ENCODE results near the gene SURF1. TPM values are rescaled to one million over a fixed set of nuclear protein-coding genes. Genes with fewer than 3 reads are reported as not detected.

SURF1 gene
- total and polyA plus RNA-seq, 2 donors (not counting 1 experiment from before 2014, with no cell fraction given), result 44.1 to 54.5 TPM

- ATAC-seq (ENCODE audit: low read depth) (no peak), DNase-seq (no peak)
- H3K27me3 Mint-ChIP-seq, result peaks cover 4% of the 10 kb centered on the region
- TF ChIP-seq, protein P1, sequence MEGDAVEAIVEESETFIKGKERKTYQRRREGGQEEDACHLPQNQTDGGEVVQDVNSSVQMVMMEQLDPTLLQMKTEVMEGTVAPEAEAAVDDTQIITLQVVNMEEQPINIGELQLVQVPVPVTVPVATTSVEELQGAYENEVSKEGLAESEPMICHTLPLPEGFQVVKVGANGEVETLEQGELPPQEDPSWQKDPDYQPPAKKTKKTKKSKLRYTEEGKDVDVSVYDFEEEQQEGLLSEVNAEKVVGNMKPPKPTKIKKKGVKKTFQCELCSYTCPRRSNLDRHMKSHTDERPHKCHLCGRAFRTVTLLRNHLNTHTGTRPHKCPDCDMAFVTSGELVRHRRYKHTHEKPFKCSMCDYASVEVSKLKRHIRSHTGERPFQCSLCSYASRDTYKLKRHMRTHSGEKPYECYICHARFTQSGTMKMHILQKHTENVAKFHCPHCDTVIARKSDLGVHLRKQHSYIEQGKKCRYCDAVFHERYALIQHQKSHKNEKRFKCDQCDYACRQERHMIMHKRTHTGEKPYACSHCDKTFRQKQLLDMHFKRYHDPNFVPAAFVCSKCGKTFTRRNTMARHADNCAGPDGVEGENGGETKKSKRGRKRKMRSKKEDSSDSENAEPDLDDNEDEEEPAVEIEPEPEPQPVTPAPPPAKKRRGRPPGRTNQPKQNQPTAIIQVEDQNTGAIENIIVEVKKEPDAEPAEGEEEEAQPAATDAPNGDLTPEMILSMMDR (IDR thresholded peaks at IDR 0.05), result no peak
- no peak for TF ChIP-seq EZH2 (IDR thresholded peaks at IDR 0.05; ENCODE audit: borderline replicate concordance, insufficient read depth, low read depth, low read length, poor library complexity, severe bottlenecking)
- H3K4me3 Mint-ChIP-seq, result no peak overlapping the region
- Histone ChIP-seq H4K20me1 (ENCODE audit: control insufficient read depth, insufficient read depth, low read length, poor library complexity, severe bottlenecking) (no peaks in the 10 kb centered on the region), H3K4me1 (ENCODE audit: control insufficient read depth in 2 of 2, insufficient read depth in 2 of 2, low read length in 2 of 2) (no peaks in the 10 kb centered on the region), H3K4me2 (replicated peaks; ENCODE audit: low read depth, low read length, poor library complexity, severe bottlenecking) (no peak overlapping the region), H3K79me2 (ENCODE audit: control insufficient read depth, insufficient read depth, low read length) (no peaks in the 10 kb centered on the region), H3K36me3 (replicated peaks in 1 of 2; ENCODE audit: control extremely low read depth in 1 of 2, control insufficient read depth in 1 of 2, extremely low read depth in 1 of 2, insufficient read depth in 2 of 2, low read length in 1 of 2) (peaks cover 0 to 3% of the 10 kb centered on the region in 2 experiments), H3K27ac (ENCODE audit: low read length in 2 of 2) (no peak overlapping the region), H3K4me3 (ENCODE audit: control extremely low read depth in 1 of 5, extremely low read depth in 1 of 5, insufficient read depth in 1 of 5, low read depth in 2 of 5, low read length in 4 of 5) (no peak overlapping the region), H2AFZ (ENCODE audit: insufficient read depth, low read depth, low read length, poor library complexity, severe bottlenecking) (no peak overlapping the region), H3K9me3 (ENCODE audit: control extremely low read depth in 1 of 3, control insufficient read depth in 2 of 3, insufficient read depth in 1 of 3, low read length in 2 of 3) (peaks cover 0 to 8% (median 0%) of the 10 kb centered on the region in 3 donors), H3K9ac (ENCODE audit: low read length) (no peak overlapping the region), H3K27me3 (replicated peaks in 1 of 4; ENCODE audit: control extremely low read depth in 1 of 4, control insufficient read depth in 3 of 4, insufficient read depth in 4 of 4, low read length in 3 of 4) (no peaks in the 10 kb centered on the region)
- intact Hi-C loops (cut with micrococcal nuclease), result no loop called here
- peaks cover 2% of the 10 kb centered on the region for H3K4me1 Mint-ChIP-seq
- no peak overlapping the region for H3K27ac Mint-ChIP-seq
- WGBS (ENCODE audit: insufficient coverage), result 92% methylated on average over 12 of the region's 13 CpGs
- ChIA-PET CTCF (no interaction called here), POLR2A (no interaction called here)
- H3K9me3 Mint-ChIP-seq (ENCODE audit: insufficient read depth), result no peaks in the 10 kb centered on the region
Observed at GRCh38 chr9:133323991-133324703, 32.1 kb downstream of the SURF1 start.

DNA sequence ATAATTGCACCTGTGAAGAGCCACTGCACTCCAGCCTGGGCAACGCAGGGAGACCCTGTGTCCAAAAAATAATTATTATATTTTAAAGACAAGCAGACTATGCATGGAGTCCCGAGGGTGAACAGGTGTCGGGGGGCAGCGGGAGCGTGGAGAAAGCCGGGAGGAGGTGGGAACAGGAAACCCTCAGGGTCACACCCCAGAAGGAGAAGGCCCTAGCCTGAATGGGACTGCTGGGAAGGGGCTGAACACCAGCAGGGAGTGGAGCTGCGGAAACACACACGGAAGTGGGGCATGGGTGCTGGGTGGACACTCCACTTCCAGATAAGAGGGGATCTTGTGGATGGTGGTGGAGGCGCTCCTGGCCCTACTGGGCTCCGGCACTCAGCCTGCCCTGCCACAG, 33.1 kb downstream of the SURF1 start:
- WGBS (ENCODE audit: insufficient coverage), result 97% methylated on average over 6 of the region's 10 CpGs
- intact Hi-C loops (cut with micrococcal nuclease), result no loop called here
- Mint-ChIP-seq H3K9me3 (ENCODE audit: insufficient read depth) (no peaks in the 10 kb centered on the region), H3K27me3 (peaks cover 4% of the 10 kb centered on the region), H3K4me1 (no peaks in the 10 kb centered on the region), H3K4me3 (no peak overlapping the region), H3K27ac (no peak overlapping the region)
- Histone ChIP-seq H3K9me3 (ENCODE audit: control extremely low read depth in 1 of 3, control insufficient read depth in 2 of 3, insufficient read depth in 1 of 3, low read length in 2 of 3) (peaks cover 0 to 8% (median 0%) of the 10 kb centered on the region in 3 donors), H3K36me3 (replicated peaks in 1 of 2; ENCODE audit: control extremely low read depth in 1 of 2, control insufficient read depth in 1 of 2, extremely low read depth in 1 of 2, insufficient read depth in 2 of 2, low read length in 1 of 2) (peaks cover 0 to 3% of the 10 kb centered on the region in 2 experiments), H3K4me1 (ENCODE audit: control insufficient read depth in 2 of 2, insufficient read depth in 2 of 2, low read length in 2 of 2) (no peaks in the 10 kb centered on the region), H3K27me3 (replicated peaks in 1 of 4; ENCODE audit: control extremely low read depth in 1 of 4, control insufficient read depth in 3 of 4, insufficient read depth in 4 of 4, low read length in 3 of 4) (no peaks in the 10 kb centered on the region), H3K27ac (ENCODE audit: low read length in 2 of 2) (no peak overlapping the region), H3K4me3 (ENCODE audit: control extremely low read depth in 1 of 5, extremely low read depth in 1 of 5, insufficient read depth in 1 of 5, low read depth in 2 of 5, low read length in 4 of 5) (no peak overlapping the region), H3K79me2 (ENCODE audit: control insufficient read depth, insufficient read depth, low read length) (no peaks in the 10 kb centered on the region), H3K4me2 (replicated peaks; ENCODE audit: low read depth, low read length, poor library complexity, severe bottlenecking) (no peak overlapping the region), H4K20me1 (ENCODE audit: control insufficient read depth, insufficient read depth, low read length, poor library complexity, severe bottlenecking) (no peaks in the 10 kb centered on the region), H2AFZ (ENCODE audit: insufficient read depth, low read depth, low read length, poor library complexity, severe bottlenecking) (no peak overlapping the region), H3K9ac (ENCODE audit: low read length) (no peak overlapping the region)
- ATAC-seq (ENCODE audit: low read depth), result no peak
- TF ChIP-seq, protein P1 (IDR thresholded peaks at IDR 0.05), result no peak
- no peak for TF ChIP-seq EZH2 (IDR thresholded peaks at IDR 0.05; ENCODE audit: borderline replicate concordance, insufficient read depth, low read depth, low read length, poor library complexity, severe bottlenecking)
- CTCF ChIA-PET, result no interaction called here
- POLR2A ChIA-PET, result no interaction called here
- DNase-seq, result no peak

All from B cell (primary cell).